Measurements from ENCODE around the gene AQP5. TPM values are rescaled to one million over a fixed set of nuclear protein-coding genes. Genes with fewer than 3 reads are reported as not detected.

AQP5 gene
- total and polyA plus RNA-seq, 2 donors (not counting 3 experiments of a cell fraction or from before 2014, with no cell fraction given) = 0.95 to 2.3 TPM

DNA sequence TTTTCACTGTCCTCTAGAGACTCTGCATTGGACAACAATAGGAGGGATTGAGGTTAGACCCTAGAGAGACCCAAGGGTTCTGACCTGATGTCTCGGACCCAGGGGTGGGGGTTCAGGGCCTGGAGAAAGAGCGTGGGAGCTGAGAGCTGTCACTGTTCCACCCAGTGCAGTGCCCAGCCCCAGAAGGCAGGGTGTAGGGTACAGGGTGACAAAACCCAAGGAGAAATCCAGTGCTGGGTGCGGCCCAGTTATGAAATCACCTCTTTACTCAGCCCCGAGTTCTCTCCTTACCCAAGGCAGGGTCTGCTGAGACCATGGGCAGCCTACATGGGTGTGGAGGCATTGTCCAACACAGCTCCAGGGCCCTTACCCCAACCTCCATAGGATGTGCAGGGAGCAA, 8.5 kb upstream of the AQP5 start:
- FAIRE-seq = no peak
- intact Hi-C loops (cut with micrococcal nuclease) = no loop called here
- POLR2A ChIA-PET = no interaction called here
- no peaks in the 10 kb centered on the region for H3K36me3 ChIP-seq (ENCODE audit: control insufficient read depth in 2 of 2, extremely low read depth in 1 of 2, insufficient read depth in 2 of 2, low read length in 2 of 2)
- H3K4me2 ChIP-seq (ENCODE audit: insufficient read depth, low read length) = no peak overlapping the region
- H3K9me1 ChIP-seq (replicated peaks; ENCODE audit: control insufficient read depth, extremely low read depth, insufficient read depth, low read length) = no peaks in the 10 kb centered on the region
- CTCF ChIA-PET = interaction anchor here (1.2 to 1.8 kb wide), 4 partner anchors 8 to 117 kb away, joined by 4 to 9 read pairs (median 7); no protein-coding TSS in a partner anchor
- no peak overlapping the region for H3K9ac ChIP-seq (replicated peaks; ENCODE audit: extremely low read depth, insufficient read depth, low read length)
- no peaks in the 10 kb centered on the region for H3K4me1 ChIP-seq (ENCODE audit: control insufficient read depth, extremely low read depth, insufficient read depth, low read length)
- BruUV-seq (replicated peaks) = no TSS peak
- no peak overlapping the region for H2AFZ ChIP-seq (ENCODE audit: low read depth, low read length)
- dilution Hi-C loops (cut with MboI; ENCODE audit: extremely low pct_ligation_motif_present, low sequenced_read_pairs) = loop anchor here (25.0 kb wide), 1 partner anchor 109 kb away; the partner anchor contains the start of gene ASIC1
- H3K27me3 ChIP-seq (ENCODE audit: control insufficient read depth in 2 of 2, insufficient read depth in 2 of 2, low read length in 2 of 2) = no peaks in the 10 kb centered on the region
- H3K9me3 ChIP-seq (replicated peaks; ENCODE audit: control insufficient read depth, insufficient read depth, low read length) = no peaks in the 10 kb centered on the region
- no peak for DNase-seq (ENCODE audit: low read depth, low spot score)
- no peak overlapping the region for H3K27ac ChIP-seq (ENCODE audit: insufficient read depth, low read depth, low read length)
- H4K20me1 ChIP-seq (replicated peaks; ENCODE audit: control insufficient read depth, extremely low read depth, insufficient read depth, low read length) = no peaks in the 10 kb centered on the region
- no peak for TF ChIP-seq MYC (IDR thresholded peaks at IDR 0.05; ENCODE audit: low read depth, low read length)
- TF ChIP-seq POLR2AphosphoS5 (IDR thresholded peaks at IDR 0.05; ENCODE audit: insufficient read depth, low read depth, low read length) = no peak
- TF ChIP-seq EZH2 (IDR thresholded peaks at IDR 0.05; ENCODE audit: borderline replicate concordance, low read depth, low read length, severe bottlenecking) = no peak
- TF ChIP-seq POLR2A (IDR thresholded peaks at IDR 0.05; ENCODE audit: low read depth, low read length) = no peak
- no peak for TF ChIP-seq FOS (IDR thresholded peaks at IDR 0.05; ENCODE audit: borderline replicate concordance, insufficient read depth, low read length)
- TF ChIP-seq JUN (IDR thresholded peaks at IDR 0.05; ENCODE audit: borderline replicate concordance, insufficient read depth, insufficient read length, low read depth) = no peak
- no peak for TF ChIP-seq GATA2 (IDR thresholded peaks at IDR 0.05; ENCODE audit: insufficient read depth, insufficient read length, low read depth, low read length)
- no peaks in the 10 kb centered on the region for H3K79me2 ChIP-seq (ENCODE audit: control insufficient read depth, insufficient read depth, low read length)
- H3K4me3 ChIP-seq (replicated peaks in 1 of 3; ENCODE audit: insufficient read depth in 1 of 3, low read depth in 1 of 3, low read length in 3 of 3) = no peak overlapping the region

Data from endothelial cell of umbilical vein (primary cell).